Activated B cell treated with CpG ODN at 0.5 μM for 24 hours (primary cell): ENCODE results near the gene ZBTB4. TPM values are rescaled to one million over a fixed set of nuclear protein-coding genes. Genes with fewer than 3 reads are reported as not detected.
"Not testable (repeated sequence)": the region's sequence is repeated elsewhere in the genome, so short reads cannot be mapped to it uniquely, and the experiment has no call there.

ENCODE experiments used
- ATAC-seq: fragments of 200-7000 bp; cut with Tn5 transposase; one replicate; pipeline ENCODE4 v1.10.0; 2021; ENCODE audit warnings: low read depth, mild to moderate bottlenecking, moderate library complexity
- CTCF ChIA-PET: fragments of 350-600 bp; sonication (Branson Sonifier 250); formaldehyde crosslinking; loops from one replicate; lab custom pipeline; 2021; ENCODE audit warnings: antibody characterized with exemption; lab: Charles Lee
- POLR2A ChIA-PET: fragments of 350-600 bp; sonication (Branson Sonifier 250); formaldehyde crosslinking; loops from one replicate; lab custom pipeline; 2021; ENCODE audit warnings: antibody characterized with exemption; lab: Charles Lee
- DNase-seq: peaks from one replicate; pipeline ENCODE4 v3.0.0; 2022
- H3K27ac Mint-ChIP-seq: one replicate; pipeline ENCODE4 v1.8.0; 2020; ENCODE audit warnings: mixed read lengths
- H3K27me3 Mint-ChIP-seq: one replicate; pipeline ENCODE4 v1.8.0; 2021; ENCODE audit warnings: mixed read lengths
- H3K36me3 Mint-ChIP-seq: one replicate; pipeline ENCODE4 v1.8.0; 2021; ENCODE audit warnings: low read depth, mixed read lengths
- H3K4me1 Mint-ChIP-seq: one replicate; pipeline ENCODE4 v1.8.0; 2021; ENCODE audit warnings: mixed read lengths
- H3K4me3 Mint-ChIP-seq: one replicate; pipeline ENCODE4 v1.8.0; 2020; ENCODE audit warnings: mild to moderate bottlenecking, mixed read lengths
- H3K9me3 Mint-ChIP-seq: one replicate; pipeline ENCODE4 v1.8.0; 2020; ENCODE audit warnings: mixed read lengths
- intact Hi-C: fragments of 100-400 bp; cut with micrococcal nuclease; formaldehyde crosslinking; loops from one replicate; pipeline ENCODE4 v1.15.1; 2024
- total RNA-seq: library from RNA; stranded (reverse); gene quantifications from 2 replicates; pipeline ENCODE4 v1.2.3, GENCODE V29; 2022
- TF ChIP-seq, protein P1 (sequence below): fragments of 200-600 bp; IDR thresholded peaks from one replicate; pipeline ENCODE4 v1.8.0; 2022; ENCODE audit warnings: antibody characterized with exemption, mild to moderate bottlenecking

ZBTB4 gene
- total RNA-seq, 1 donor from 2014 or later = 30.5 TPM

DNA sequence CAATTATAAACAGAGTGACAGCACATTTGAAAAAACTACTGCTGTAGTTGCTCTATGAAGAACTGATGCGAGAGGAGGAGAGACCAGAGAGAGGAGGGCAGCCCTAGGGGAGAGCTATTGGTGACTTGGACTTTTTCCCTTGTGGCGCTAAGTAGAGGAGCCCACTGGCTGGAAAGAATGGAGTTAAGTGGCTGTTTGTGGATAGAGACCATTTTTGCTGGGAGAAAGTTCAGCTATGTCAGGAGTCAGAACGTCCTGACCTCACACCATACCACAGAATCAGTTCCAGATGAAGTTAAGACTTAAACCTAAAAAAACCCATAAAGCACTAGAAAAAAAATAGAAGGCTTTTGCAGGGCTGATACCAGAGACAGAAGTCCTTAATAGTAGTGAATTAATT, 6.8 kb upstream of the ZBTB4 start:
- H3K4me3 Mint-ChIP-seq = peak overlapping the region; percentile 98

DNA sequence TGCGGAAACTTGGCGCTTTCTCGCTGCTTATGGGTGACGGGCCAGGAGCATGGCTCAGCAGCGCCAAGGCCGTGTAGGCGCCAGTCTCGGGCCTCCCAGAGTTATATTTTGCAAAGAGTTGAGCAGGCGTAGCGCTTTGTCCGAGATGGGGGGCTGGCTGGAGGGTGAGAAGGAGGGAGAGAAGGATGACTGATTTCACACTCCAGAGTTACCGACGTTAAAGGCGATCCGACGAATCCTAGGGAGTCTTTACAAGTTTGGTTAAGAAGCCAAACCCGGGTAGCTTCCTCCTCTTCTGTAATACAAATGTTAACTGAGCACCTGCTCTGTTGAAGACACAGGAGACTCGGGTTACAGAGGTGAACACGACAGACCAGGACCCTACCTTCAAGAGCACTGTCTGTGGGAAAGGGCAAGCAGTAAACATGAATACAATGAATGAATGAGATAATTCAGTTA, 5.5 kb upstream of the ZBTB4 start:
- Mint-ChIP-seq H3K4me3 (peak overlapping the region; percentile 98), H3K4me1 (peaks cover 73% of the 10 kb centered on the region), H3K36me3 (peaks cover 49% of the 10 kb centered on the region), H3K27me3 (no peaks in the 10 kb centered on the region), H3K27ac (peak overlapping the region; percentile 100), H3K9me3 (no peaks in the 10 kb centered on the region)
- POLR2A ChIA-PET = interaction anchor here (0.6 to 5.0 kb wide), 47 partner anchors 8 to 763 kb away, joined by 3 to 87 read pairs (median 6); partner anchors contain the start of genes ACAP1, CHRNB1, CTC1 and CTDNEP1
- DNase-seq (no peak), ATAC-seq (no peak)
- TF ChIP-seq, protein P1, sequence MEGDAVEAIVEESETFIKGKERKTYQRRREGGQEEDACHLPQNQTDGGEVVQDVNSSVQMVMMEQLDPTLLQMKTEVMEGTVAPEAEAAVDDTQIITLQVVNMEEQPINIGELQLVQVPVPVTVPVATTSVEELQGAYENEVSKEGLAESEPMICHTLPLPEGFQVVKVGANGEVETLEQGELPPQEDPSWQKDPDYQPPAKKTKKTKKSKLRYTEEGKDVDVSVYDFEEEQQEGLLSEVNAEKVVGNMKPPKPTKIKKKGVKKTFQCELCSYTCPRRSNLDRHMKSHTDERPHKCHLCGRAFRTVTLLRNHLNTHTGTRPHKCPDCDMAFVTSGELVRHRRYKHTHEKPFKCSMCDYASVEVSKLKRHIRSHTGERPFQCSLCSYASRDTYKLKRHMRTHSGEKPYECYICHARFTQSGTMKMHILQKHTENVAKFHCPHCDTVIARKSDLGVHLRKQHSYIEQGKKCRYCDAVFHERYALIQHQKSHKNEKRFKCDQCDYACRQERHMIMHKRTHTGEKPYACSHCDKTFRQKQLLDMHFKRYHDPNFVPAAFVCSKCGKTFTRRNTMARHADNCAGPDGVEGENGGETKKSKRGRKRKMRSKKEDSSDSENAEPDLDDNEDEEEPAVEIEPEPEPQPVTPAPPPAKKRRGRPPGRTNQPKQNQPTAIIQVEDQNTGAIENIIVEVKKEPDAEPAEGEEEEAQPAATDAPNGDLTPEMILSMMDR = no peak
- CTCF ChIA-PET = interaction anchor here (0.9 to 2.4 kb wide), 4 partner anchors 40 to 129 kb away, joined by 3 to 10 read pairs (median 5); no protein-coding TSS in a partner anchor
- intact Hi-C loops = loop anchor here (1.0 to 5.0 kb wide), 16 partner anchors 30 to 358 kb away; partner anchors contain the start of genes CTDNEP1, EIF5A, ELP5 and NEURL4

More for the DNA sequence above, 6.8 kb upstream of the ZBTB4 start:
- H3K27me3 Mint-ChIP-seq = no peaks in the 10 kb centered on the region
- peaks cover 55% of the 10 kb centered on the region for H3K36me3 Mint-ChIP-seq
- CTCF ChIA-PET = interaction anchor here (1.2 to 2.4 kb wide), 3 partner anchors 30 to 130 kb away, joined by 3 to 10 read pairs (median 7); no protein-coding TSS in a partner anchor
- peak overlapping the region; percentile 63 for H3K27ac Mint-ChIP-seq
- ATAC-seq = no peak
- no peak for DNase-seq
- H3K4me1 Mint-ChIP-seq = peaks cover 73% of the 10 kb centered on the region
- H3K9me3 Mint-ChIP-seq = no peaks in the 10 kb centered on the region
- POLR2A ChIA-PET = interaction anchor here (0.5 to 5.0 kb wide), 10 partner anchors 11 to 201 kb away, joined by 3 to 87 read pairs (median 5); partner anchors contain the start of genes TMEM102, TP53 and WRAP53
- intact Hi-C loops = no loop called here
- TF ChIP-seq, protein P1 = no peak

DNA sequence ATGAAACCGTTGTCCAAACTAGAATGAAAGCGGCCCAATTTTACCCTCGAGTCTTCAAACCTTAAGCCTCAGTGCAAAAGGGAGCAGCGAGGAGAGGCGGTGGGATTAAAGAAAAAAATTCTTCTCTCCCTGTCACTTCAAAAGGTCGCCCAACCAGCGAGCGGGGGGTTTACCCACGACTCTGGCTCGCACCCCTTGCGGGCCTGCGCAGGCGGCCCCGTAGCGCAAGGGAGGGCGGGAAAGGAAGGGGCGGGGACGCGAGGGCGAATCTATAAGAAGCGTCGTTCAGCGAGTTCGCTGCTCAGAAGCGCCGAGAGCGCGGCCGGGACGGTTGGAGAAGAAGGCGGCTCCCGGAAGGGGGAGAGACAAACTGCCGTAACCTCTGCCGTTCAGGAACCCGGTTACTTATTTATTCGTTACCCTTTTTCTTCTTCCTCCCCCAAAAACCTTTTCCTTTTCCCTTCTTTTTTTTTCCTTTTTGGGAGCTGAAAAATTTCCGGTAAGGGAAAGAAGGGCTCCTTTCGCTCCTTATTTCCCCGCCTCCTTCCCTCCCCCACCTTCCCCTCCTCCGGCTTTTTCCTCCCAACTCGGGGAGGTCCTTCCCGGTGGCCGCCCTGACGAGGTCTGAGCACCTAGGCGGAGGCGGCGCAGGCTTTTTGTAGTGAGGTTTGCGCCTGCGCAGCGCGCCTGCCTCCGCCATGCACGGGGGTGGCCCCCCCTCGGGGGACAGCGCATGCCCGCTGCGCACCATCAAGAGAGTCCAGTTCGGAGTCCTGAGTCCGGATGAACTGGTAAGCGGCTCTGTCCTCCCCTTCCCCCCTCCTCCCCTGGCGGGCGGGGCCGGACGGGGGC, 4.9 kb upstream of the ZBTB4 start, which contains the start of gene POLR2A:
Gene POLR2A, plus strand, starts transcription at position 300 of the 852 bp plus-strand sequence.
- TF ChIP-seq, protein P1 = no peak
- H3K4me1 Mint-ChIP-seq = peaks cover 69% of the 10 kb centered on the region
- intact Hi-C loops = loop anchor here (1.0 to 5.0 kb wide), 16 partner anchors 29 to 359 kb away; partner anchors contain the start of genes CTDNEP1, EIF5A, ELP5 and NEURL4

DNA sequence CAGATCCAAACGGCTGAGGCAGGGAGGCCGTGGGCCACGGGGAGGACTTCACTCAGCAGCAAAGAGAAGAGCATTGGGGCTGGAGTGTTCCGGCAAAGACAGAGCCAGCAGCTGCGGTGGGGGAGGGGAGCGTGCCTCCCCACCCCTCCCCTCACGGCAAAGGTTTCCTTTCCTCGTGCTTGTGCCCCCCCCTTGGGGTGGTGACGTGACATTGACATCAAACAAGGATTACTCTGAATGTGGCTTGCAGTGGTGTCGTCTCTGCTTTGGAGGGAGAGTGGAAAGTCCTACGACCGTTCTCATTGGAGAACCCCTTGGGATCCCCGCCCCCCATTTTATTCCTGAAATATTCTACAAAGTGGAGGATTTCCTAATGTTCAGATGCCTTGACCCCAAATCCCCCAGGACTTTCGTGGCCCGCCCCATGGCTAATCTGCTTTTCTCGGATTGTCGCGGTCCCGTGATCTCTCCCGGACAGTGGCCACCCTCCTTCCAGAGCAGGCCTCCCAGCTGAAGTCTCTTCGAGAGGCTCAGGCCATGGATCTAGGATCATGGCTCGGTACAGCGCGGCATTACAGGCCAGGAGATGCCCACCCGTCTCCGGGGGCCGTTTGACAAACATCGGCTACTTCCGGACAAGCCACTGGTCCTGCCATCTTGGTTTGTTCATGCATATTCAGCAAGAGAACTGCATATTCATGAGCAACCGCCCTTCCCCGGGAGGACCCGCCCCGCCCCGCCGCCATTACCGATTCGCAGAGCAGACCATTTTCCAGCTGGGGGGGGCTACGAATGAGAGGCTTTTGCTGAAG, 4.0 kb upstream of the ZBTB4 start:
- Mint-ChIP-seq H3K9me3 (no peaks in the 10 kb centered on the region), H3K4me3 (peak overlapping the region; percentile 98), H3K36me3 (peaks cover 37% of the 10 kb centered on the region), H3K4me1 (peaks cover 67% of the 10 kb centered on the region), H3K27ac (peak overlapping the region; percentile 100), H3K27me3 (no peaks in the 10 kb centered on the region)
- CTCF ChIA-PET = no interaction called here
- POLR2A ChIA-PET = interaction anchor here (0.6 to 5.0 kb wide), 65 partner anchors 8 to 1339 kb away, joined by 3 to 87 read pairs (median 5); partner anchors contain the start of genes ACAP1, CD68, CHRNB1 and CTDNEP1
- intact Hi-C loops = loop anchor here (1.0 to 5.0 kb wide), 16 partner anchors 28 to 359 kb away; partner anchors contain the start of genes CTDNEP1, EIF5A, ELP5 and NEURL4
- peak; percentile 85 for DNase-seq
- ATAC-seq = peak; percentile 59
- TF ChIP-seq, protein P1 = no peak

More for the DNA sequence above, 4.9 kb upstream of the ZBTB4 start, which contains the start of gene POLR2A:
- DNase-seq (peak; percentile 99), ATAC-seq (peak; percentile 66)
- Mint-ChIP-seq H3K36me3 (peaks cover 44% of the 10 kb centered on the region), H3K9me3 (no peaks in the 10 kb centered on the region), H3K27me3 (no peaks in the 10 kb centered on the region), H3K4me3 (peak within 1 kb of the TSS; percentile 98), H3K27ac (peak within 1 kb of the TSS; percentile 100)
- ChIA-PET POLR2A (interaction anchor here (0.6 to 5.0 kb wide), 67 partner anchors 8 to 1338 kb away, joined by 3 to 87 read pairs (median 5); partner anchors contain the start of genes ACAP1, CD68, CHRNB1 and CTC1), CTCF (interaction anchor here (0.9 to 2.4 kb wide), 3 partner anchors 39 to 76 kb away, joined by 3 to 10 read pairs (median 3); no protein-coding TSS in a partner anchor)

DNA sequence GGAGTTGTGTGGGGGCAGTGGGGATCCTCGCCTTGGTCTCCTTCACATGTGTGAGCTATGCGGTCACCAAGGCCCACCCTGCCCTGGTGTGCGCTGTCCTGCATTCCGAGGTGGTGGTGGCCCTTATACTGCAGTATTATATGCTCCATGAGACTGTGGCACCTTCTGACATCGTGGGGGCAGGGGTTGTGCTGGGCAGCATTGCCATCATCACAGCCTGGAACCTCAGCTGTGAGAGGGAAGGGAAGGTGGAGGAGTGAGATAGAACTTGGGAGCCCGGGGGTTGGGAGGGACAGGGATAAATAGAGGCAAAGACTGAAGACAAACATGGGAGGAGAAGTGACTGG, 3.3 kb upstream of the ZBTB4 start:
- H3K9me3 Mint-ChIP-seq, CTCF ChIA-PET: not testable (repeated sequence)
- peaks cover 71% of the 10 kb centered on the region for H3K4me1 Mint-ChIP-seq

DNA sequence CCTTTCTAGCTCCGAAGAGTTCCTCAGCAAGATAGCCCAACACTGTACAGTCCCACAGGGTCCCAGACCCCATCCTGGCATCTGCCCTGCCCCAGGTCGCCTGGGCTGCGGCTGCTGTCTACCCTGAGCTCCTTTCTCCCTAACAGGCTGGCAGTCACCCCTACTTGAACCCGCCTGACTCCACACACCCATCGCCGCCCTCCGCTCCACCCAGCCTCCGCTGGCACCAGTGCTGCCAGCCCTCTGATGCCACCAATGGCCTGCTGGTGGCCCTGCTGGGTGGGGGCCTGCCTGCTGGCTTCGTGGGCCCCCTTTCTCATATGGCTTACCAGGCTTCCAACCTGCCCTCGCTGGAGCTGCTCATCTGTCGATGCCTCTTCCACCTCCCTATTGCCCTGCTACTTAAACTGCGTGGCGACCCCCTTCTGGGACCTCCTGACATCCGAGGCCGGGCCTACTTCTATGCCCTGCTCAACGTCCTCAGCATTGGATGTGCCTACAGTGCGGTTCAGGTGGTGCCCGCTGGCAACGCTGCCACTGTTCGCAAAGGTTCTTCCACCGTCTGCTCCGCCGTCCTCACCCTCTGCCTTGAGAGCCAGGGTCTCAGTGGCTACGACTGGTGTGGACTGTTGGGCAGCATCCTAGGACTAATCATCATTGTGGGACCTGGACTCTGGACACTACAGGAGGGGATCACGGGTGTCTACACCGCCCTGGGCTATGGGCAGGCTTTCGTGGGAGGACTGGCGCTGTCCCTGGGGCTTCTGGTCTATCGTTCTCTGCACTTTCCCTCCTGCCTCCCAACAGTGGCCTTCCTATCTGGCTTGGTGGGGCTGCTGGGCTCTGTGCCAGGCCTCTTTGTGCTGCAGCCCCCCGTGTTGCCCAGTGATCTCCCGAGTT, 2.7 kb upstream of the ZBTB4 start:
- ChIA-PET POLR2A (interaction anchor here (0.7 to 4.6 kb wide), 8 partner anchors 27 to 708 kb away, joined by 3 to 42 read pairs (median 4); partner anchors contain the start of genes MPDU1, TMEM102, TMEM256 and TP53), CTCF (interaction anchor here (0.6 to 1.3 kb wide), 2 partner anchors 34 to 46 kb away, joined by 3 to 4 read pairs; no protein-coding TSS in a partner anchor)
- intact Hi-C loops = loop anchor here (5.0 kb wide), 1 partner anchor 230 kb away; the partner anchor contains the start of genes CTDNEP1 and ELP5
- not testable (repeated sequence) for H3K9me3 Mint-ChIP-seq, ATAC-seq, H3K27me3 Mint-ChIP-seq, DNase-seq
- peak overlapping the region; percentile 100 for H3K27ac Mint-ChIP-seq
- H3K4me3 Mint-ChIP-seq = peak overlapping the region; percentile 98
- H3K36me3 Mint-ChIP-seq = peaks cover 28% of the 10 kb centered on the region
- peaks cover 71% of the 10 kb centered on the region for H3K4me1 Mint-ChIP-seq

More for the DNA sequence above, 3.3 kb upstream of the ZBTB4 start:
- not testable (repeated sequence) for DNase-seq, H3K27me3 Mint-ChIP-seq, ATAC-seq
- Mint-ChIP-seq H3K27ac (peak overlapping the region; percentile 100), H3K36me3 (peaks cover 34% of the 10 kb centered on the region), H3K4me3 (peak overlapping the region; percentile 98)
- POLR2A ChIA-PET = interaction anchor here (1.3 to 5.0 kb wide), 10 partner anchors 42 to 447 kb away, joined by 4 to 87 read pairs (median 20); partner anchors contain the start of genes CD68, FGF11, MPDU1 and SLC16A13
- intact Hi-C loops = loop anchor here (5.0 kb wide), 1 partner anchor 230 kb away; the partner anchor contains the start of genes CTDNEP1 and ELP5
